22Rv1 (cell line): Measurements from ENCODE around the gene HS1BP3.

Experiments used
- ZFX ChIP-seq: fragments of 450-650 bp; IDR thresholded peaks from 2 replicates; pipeline ENCODE4 v1.6.1; 2017; ENCODE audit warnings: antibody characterized with exemption, borderline replicate concordance
- TF ChIP-seq, protein P1 (sequence below): fragments of 450-650 bp; IDR thresholded peaks from 2 replicates; pipeline ENCODE4 v1.5.1; 2017; ENCODE audit warnings: mild to moderate bottlenecking

DNA sequence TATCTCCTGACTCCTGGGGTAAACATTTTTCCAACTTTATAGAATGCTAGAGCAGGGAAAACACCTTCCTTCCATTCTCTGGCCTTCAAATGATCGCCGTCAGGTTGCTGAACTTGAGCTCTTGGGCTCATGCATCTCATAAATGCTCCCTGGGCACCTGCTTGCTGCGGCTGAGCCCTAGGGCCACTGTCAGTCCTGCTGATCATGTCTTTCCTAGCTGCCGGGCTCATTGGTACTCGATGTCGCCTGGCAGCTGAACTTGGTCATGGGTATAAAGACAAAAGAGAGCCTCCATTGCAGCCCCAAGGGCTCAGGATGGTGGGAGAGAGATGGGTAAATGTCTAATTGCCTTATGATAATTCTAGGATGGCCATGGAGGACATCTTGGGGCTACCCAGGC, 80.6 kb downstream of the HS1BP3 start:
- TF ChIP-seq, protein P1, sequence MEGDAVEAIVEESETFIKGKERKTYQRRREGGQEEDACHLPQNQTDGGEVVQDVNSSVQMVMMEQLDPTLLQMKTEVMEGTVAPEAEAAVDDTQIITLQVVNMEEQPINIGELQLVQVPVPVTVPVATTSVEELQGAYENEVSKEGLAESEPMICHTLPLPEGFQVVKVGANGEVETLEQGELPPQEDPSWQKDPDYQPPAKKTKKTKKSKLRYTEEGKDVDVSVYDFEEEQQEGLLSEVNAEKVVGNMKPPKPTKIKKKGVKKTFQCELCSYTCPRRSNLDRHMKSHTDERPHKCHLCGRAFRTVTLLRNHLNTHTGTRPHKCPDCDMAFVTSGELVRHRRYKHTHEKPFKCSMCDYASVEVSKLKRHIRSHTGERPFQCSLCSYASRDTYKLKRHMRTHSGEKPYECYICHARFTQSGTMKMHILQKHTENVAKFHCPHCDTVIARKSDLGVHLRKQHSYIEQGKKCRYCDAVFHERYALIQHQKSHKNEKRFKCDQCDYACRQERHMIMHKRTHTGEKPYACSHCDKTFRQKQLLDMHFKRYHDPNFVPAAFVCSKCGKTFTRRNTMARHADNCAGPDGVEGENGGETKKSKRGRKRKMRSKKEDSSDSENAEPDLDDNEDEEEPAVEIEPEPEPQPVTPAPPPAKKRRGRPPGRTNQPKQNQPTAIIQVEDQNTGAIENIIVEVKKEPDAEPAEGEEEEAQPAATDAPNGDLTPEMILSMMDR, result no peak
- no peak for TF ChIP-seq ZFX
